HG03066 (cell line): ENCODE measurements around the gene TRIM38.

Experiments
- ATAC-seq: cut with Tn5 transposase; IDR thresholded peaks from one replicate; pipeline ENCODE4 v1.9.1; 2021; ENCODE audit warnings: low read depth; ENCODE audit not compliant: unreplicated experiment

Gene TRIM38

DNA sequence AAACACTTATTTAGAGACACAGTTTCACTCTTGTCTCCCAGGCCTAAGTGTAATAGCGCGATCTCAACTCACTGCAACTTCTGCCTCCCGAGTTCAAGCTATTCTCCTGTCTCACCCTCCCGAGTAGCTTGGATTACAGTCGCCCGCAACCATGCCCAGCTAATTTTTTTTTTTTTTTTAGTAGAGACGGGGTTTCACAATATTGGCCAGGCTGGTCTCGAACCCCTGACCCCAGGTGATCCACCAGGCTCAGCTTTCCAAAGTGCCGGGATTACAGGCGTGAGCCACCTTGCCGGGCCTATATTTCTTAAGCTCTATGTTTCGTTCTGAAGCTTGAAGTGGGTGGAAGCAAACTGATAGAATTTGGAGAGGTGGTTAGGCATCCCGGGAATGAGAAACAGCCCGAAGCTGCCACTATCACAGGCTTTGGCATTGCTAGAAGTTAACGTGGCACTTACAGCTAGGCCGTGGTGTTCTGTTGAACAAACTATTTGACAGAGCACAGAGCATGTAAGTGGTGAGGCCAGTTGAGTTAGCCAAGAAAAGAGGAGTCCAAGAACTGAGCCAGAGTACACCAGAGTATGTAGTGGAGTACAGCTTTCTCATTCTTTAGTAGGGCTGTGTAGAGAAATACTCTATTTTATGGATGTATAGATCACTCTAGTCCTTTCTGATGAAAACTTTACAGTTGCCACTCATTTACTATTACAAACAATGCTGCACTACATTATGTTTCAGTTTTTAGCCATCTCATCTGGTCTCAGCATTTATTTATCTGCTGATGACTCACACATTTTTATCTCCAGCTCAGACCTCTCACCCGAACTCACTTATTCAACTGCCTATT lies 62.7 kb downstream of the TRIM38 start:
- ATAC-seq: no peak

GRCh38 chr6:26025894-26026832 lies 63.6 kb downstream of the TRIM38 start:
- ATAC-seq: peak; percentile 33

GRCh38 chr6:26026833-26027490 lies 64.4 kb downstream of the TRIM38 start:
- ATAC-seq: peak; percentile 48

DNA sequence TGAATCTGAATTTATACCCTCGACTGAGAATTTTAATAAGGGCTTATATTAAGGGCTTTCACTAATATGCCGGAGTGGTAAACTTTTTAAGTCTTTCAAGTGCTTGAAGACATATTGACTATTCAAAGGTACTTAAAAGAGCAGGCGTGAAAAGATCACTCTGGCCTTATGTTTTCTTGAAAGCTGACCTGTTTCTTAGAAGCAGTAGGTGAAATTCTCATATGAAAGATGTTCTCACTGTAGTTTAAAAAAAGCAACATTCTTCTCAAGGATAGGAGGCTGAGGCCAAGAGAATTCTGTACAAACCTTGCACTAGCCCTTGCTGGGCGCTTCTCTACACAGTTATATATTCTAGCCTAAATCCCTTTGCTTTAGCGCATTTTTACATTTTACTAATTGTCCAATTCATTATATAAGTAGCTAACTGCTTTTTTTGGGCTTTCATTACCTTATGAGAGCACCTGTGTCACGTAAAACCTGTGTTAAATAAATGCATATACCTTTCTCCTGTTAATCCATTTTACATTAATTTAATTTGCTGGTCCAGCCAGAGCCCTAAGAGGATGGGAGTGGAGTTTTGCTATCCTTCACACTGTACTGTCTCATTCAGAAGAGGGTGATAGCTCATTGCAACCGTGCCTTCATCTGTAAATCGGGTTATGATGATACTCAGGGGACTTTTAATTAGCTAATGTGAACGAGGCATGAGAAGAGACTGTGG lies 65.0 kb downstream of the TRIM38 start:
- ATAC-seq: no peak

DNA sequence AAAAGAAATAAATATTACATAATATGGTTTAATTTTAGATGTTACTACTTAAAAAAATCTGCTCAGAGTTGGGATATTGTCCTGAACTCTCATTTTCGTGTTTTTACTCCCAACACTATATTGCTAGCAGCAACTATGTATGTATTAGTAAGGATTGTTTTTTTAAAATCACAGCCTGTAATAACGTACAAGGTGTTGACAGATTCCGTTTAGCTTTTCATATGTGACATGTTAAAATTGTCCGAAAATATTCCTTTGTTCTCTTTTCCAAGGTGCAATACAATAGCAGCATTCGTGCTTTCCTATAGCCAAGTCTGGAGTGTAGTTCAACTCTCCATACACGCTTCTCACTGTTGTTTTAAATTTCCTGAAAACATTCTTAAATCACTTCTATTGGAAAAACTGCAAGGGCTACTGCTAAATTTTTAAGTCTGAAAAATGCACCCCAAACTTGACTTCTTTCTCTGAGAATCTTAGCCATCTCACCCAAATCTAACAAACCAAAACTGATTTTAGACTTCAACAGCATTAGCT lies 65.7 kb downstream of the TRIM38 start:
- ATAC-seq: no peak

DNA sequence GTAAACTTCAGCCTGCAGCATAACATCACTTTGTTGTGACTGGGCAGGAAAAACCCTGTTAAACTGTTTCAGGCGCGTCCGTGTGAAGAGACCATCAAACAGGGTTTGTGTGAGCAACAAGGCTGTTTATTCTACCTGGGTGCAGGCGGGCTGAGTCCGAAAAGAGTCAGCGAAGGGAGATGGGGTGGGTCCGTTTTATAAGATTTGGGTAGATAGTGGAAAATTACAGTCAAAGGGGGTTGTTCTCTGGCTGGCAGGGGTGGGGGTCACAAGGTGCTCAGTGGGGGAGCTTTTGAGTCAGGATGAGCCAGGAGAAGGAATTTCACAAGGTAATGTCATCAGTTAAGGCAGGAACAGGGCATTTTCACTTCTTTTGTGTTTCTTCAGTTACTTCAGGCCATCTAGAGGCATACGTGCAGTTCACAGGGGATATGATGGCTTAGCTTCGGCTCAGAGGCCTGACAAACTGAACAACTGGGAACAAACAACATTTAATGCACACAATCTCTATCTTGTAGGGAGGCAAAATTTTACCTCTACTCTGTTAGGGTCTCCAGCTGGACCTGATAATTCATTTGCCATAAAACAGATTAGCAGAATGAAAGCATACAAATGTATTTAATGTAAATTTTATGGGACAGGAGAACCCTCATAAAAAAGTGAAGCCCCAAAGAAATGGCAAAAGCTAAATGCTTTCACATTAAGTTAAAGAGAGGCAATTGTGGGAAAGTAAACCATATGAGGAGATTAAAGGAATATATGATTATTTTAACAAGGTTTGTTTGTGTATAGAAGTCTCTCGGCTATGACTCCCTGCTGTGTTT lies 66.4 kb downstream of the TRIM38 start:
- ATAC-seq: no peak

DNA sequence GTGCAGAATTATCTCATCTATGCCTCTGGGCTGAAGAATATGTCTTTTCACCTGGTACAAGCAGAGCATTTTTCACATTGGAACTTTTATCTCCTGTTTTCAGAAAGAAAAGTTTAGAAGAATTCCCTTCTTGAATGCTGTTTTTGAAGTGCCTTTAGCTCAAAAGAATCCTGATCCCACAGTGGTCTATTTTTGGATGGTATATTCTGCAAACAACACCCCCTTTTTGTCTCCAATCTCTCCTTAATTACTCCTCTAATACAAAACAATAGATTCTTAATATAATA lies 66.9 kb downstream of the TRIM38 start:
- ATAC-seq: no peak

DNA sequence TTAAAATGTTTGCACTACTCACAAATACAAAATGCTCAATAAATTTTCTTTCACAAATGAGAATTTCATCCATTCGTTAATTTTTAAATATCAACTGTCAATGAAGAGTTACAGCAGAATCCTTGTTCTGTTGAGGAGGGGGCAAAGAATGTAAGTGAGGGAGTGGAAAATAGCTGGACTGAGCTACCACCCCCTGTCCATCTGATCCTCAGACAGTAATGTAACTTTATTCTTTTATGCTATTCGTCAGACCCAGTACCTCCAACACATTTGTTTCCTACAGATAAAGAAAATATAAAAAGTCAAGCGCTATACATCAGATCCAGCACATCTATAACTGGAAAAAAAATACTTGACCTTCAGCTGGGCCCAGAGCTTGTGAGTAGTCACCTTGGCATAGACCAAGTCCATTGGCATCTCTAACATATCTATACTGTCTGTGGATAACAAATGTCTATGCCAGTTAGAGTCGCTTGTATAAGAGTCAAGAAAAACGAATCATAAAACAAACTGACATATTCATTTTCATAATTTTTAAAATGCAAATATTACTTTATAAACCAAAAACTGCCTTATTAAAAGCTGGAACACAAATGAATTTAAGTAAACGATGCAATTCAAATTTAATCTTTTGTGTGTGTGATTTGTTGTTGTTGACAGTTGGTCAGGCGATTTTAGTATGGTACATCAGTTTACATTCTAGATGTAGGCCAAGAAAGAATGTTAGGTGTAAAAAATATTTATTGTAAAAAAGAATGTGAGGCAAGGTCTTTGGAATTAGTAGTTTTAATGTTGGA lies 67.5 kb downstream of the TRIM38 start:
- no peak for ATAC-seq

- ATAC-seq: no peak
Measured at GRCh38 chr6:26030716-26031115, 68.1 kb downstream of the TRIM38 start.

DNA sequence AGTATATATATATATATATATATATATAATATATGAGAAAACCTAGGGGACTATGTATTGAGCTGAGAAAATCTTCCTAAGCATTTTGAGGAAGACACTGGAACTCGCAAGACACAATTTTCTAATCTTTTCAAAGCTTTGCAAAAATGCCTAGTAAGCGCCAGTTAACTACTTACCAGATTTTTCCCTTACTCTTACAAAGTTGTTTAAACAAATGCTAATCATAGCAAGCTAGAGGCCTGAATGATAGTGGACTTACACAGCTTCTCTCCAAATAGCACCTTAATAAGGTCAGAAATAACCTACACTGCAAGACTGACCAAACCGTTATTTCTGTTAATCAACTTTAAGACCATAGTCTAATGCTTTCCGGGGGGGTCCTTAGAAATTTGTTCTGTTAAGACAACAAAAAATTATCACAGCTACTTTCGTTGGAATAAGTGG lies 68.6 kb downstream of the TRIM38 start:
- ATAC-seq: no peak

GRCh38 chr6:26031595-26032339 lies 69.2 kb downstream of the TRIM38 start:
- peak; percentile 49 for ATAC-seq

- no peak for ATAC-seq
Measured at GRCh38 chr6:26032340-26033084, 69.9 kb downstream of the TRIM38 start.

- peak; percentile 65 for ATAC-seq
Measured at GRCh38 chr6:26033085-26033940, 70.7 kb downstream of the TRIM38 start.

GRCh38 chr6:26033941-26034354 lies 71.3 kb downstream of the TRIM38 start:
- ATAC-seq: no peak

GRCh38 chr6:26034905-26035304 lies 72.3 kb downstream of the TRIM38 start:
- no peak for ATAC-seq
